ENCODE measurements around the gene RNF113B.

The RNF113B gene

DNA sequence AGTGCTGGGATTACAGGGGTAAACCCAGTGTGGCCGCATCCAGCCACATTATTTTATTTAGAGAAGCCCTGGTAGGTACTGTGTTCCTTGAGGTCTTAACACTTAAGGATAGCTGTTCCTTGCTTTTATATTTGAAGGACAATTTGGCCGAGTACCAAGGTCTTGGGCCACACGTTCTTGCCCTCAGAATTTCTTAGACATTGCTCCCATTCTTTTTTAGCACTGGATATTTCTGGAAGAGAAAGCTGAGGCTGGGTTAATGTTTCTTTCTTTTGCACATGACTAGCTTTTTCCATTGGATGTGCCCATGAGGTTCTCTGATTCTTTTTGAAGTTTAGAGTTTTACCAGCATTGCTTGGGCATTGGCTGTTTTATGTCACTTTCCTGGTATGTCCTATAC lies 5.5 kb upstream of the RNF113B start:
- Histone ChIP-seq H3K79me2 (ENCODE audit: insufficient read depth, low read depth) (peaks cover 3% of the 10 kb centered on the region; the same call in 1 of the 2 replicates), H3K9ac (no peak overlapping the region), H3K27me3 (ENCODE audit: insufficient read depth, low read depth) (no peaks in the 10 kb centered on the region), H2AFZ (ENCODE audit: low read depth) (no peak overlapping the region), H3K4me3 (IDR thresholded peaks at IDR 0.05; ENCODE audit: insufficient read depth, low read depth, low read length) (no peak overlapping the region), H3K4me2 (no peak overlapping the region), H3K27ac (no peak overlapping the region), H4K20me1 (ENCODE audit: insufficient read depth) (no peaks in the 10 kb centered on the region), H3K4me1 (ENCODE audit: low read depth, poor library complexity, severe bottlenecking) (peaks cover 7% of the 10 kb centered on the region), H3K36me3 (ENCODE audit: insufficient read depth) (no peaks in the 10 kb centered on the region)
- TF ChIP-seq, protein P1, sequence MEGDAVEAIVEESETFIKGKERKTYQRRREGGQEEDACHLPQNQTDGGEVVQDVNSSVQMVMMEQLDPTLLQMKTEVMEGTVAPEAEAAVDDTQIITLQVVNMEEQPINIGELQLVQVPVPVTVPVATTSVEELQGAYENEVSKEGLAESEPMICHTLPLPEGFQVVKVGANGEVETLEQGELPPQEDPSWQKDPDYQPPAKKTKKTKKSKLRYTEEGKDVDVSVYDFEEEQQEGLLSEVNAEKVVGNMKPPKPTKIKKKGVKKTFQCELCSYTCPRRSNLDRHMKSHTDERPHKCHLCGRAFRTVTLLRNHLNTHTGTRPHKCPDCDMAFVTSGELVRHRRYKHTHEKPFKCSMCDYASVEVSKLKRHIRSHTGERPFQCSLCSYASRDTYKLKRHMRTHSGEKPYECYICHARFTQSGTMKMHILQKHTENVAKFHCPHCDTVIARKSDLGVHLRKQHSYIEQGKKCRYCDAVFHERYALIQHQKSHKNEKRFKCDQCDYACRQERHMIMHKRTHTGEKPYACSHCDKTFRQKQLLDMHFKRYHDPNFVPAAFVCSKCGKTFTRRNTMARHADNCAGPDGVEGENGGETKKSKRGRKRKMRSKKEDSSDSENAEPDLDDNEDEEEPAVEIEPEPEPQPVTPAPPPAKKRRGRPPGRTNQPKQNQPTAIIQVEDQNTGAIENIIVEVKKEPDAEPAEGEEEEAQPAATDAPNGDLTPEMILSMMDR (conservative IDR thresholded peaks at IDR 0.05; ENCODE audit: low read depth, low read length), result no peak

- H3K79me2 ChIP-seq (ENCODE audit: insufficient read depth, low read depth), result peaks cover 3% of the 10 kb centered on the region; the same call in 1 of the 2 replicates
- no peaks in the 10 kb centered on the region for H3K27me3 ChIP-seq (ENCODE audit: insufficient read depth, low read depth)
- no peak overlapping the region for H3K9ac ChIP-seq
- H3K4me2 ChIP-seq, result no peak overlapping the region
- peaks cover 7% of the 10 kb centered on the region for H3K4me1 ChIP-seq (ENCODE audit: low read depth, poor library complexity, severe bottlenecking)
- TF ChIP-seq, protein P1 (conservative IDR thresholded peaks at IDR 0.05; ENCODE audit: low read depth, low read length), result no peak
- H2AFZ ChIP-seq (ENCODE audit: low read depth), result no peak overlapping the region
- no peaks in the 10 kb centered on the region for H3K36me3 ChIP-seq (ENCODE audit: insufficient read depth)
- H3K27ac ChIP-seq, result no peak overlapping the region
- H4K20me1 ChIP-seq (ENCODE audit: insufficient read depth), result no peaks in the 10 kb centered on the region
- no peak overlapping the region for H3K4me3 ChIP-seq (IDR thresholded peaks at IDR 0.05; ENCODE audit: insufficient read depth, low read depth, low read length)
These were observed 5.1 kb upstream of the RNF113B start for GRCh38 chr13:98182153-98182552.

GRCh38 chr13:98181111-98181815 lies 4.2 kb upstream of the RNF113B start:
- Histone ChIP-seq H2AFZ (ENCODE audit: low read depth) (no peak overlapping the region), H3K79me2 (ENCODE audit: insufficient read depth, low read depth) (peaks cover 3% of the 10 kb centered on the region; the same call in 1 of the 2 replicates), H3K4me2 (no peak overlapping the region), H3K4me3 (IDR thresholded peaks at IDR 0.05; ENCODE audit: insufficient read depth, low read depth, low read length) (no peak overlapping the region), H3K27me3 (ENCODE audit: insufficient read depth, low read depth) (no peaks in the 10 kb centered on the region), H3K4me1 (ENCODE audit: low read depth, poor library complexity, severe bottlenecking) (peaks cover 7% of the 10 kb centered on the region), H4K20me1 (ENCODE audit: insufficient read depth) (no peaks in the 10 kb centered on the region), H3K36me3 (ENCODE audit: insufficient read depth) (no peaks in the 10 kb centered on the region), H3K27ac (no peak overlapping the region), H3K9ac (no peak overlapping the region)
- TF ChIP-seq, protein P1 (conservative IDR thresholded peaks at IDR 0.05; ENCODE audit: low read depth, low read length), result no peak

GRCh38 chr13:98180092-98180491 lies 3.0 kb upstream of the RNF113B start:
- Histone ChIP-seq H3K27me3 (ENCODE audit: insufficient read depth, low read depth) (no peaks in the 10 kb centered on the region), H4K20me1 (ENCODE audit: insufficient read depth) (no peaks in the 10 kb centered on the region), H3K27ac (no peak overlapping the region), H2AFZ (ENCODE audit: low read depth) (no peak overlapping the region), H3K9ac (no peak overlapping the region), H3K4me2 (no peak overlapping the region), H3K4me1 (ENCODE audit: low read depth, poor library complexity, severe bottlenecking) (peaks cover 7% of the 10 kb centered on the region), H3K4me3 (IDR thresholded peaks at IDR 0.05; ENCODE audit: insufficient read depth, low read depth, low read length) (no peak overlapping the region), H3K79me2 (ENCODE audit: insufficient read depth, low read depth) (peaks cover 3% of the 10 kb centered on the region; the same call in 1 of the 2 replicates), H3K36me3 (ENCODE audit: insufficient read depth) (no peaks in the 10 kb centered on the region)
- TF ChIP-seq, protein P1 (conservative IDR thresholded peaks at IDR 0.05; ENCODE audit: low read depth, low read length), result no peak
